GM12801 (cell line): Measurements from ENCODE around the gene TEX29.

Experiments used
- TF ChIP-seq, protein P1 (sequence below): IDR thresholded peaks from one replicate; pipeline ENCODE4 v1.5.1; 2011; ENCODE audit warnings: control low read depth; ENCODE audit not compliant: insufficient read length; ENCODE audit errors: extremely low read depth

TEX29 gene

DNA sequence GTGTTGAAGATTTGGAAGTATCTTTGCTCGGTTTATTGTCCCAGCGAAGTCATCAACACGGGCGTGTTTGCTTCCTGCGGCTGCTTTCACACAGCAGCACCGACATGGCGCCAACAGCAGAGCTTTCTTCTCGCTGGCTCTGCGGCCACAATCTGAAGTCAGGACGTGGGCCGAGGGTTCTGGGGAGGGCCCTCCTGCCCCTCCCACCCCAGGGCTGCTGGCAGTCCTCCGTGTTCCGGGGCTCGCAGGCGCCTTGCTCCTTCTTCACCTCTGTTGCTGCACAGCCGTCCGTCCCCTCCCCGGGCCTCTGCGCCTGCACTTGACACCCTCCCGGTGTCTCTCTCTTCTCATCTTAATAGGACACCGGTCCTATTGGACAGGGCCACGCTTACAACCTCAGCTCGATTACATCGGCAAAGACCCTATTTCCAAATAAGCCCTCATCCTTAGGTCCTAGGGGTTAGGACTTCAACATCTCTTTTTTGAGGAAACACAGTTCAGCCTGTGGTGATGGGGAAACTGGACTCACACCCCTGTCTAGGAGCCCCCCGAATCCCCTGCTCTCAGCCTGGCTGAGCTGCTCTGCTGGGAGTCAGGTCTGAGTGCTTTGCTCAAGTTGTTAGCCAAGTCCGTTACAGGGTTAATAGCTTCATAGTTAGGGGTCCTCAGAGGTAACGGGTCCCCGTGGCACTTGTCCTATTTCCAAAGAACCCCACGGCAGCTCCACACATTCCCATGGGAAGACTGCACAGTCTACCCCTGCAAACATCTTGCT, 2.7 kb upstream of the TEX29 start:
- TF ChIP-seq, protein P1, sequence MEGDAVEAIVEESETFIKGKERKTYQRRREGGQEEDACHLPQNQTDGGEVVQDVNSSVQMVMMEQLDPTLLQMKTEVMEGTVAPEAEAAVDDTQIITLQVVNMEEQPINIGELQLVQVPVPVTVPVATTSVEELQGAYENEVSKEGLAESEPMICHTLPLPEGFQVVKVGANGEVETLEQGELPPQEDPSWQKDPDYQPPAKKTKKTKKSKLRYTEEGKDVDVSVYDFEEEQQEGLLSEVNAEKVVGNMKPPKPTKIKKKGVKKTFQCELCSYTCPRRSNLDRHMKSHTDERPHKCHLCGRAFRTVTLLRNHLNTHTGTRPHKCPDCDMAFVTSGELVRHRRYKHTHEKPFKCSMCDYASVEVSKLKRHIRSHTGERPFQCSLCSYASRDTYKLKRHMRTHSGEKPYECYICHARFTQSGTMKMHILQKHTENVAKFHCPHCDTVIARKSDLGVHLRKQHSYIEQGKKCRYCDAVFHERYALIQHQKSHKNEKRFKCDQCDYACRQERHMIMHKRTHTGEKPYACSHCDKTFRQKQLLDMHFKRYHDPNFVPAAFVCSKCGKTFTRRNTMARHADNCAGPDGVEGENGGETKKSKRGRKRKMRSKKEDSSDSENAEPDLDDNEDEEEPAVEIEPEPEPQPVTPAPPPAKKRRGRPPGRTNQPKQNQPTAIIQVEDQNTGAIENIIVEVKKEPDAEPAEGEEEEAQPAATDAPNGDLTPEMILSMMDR, result no peak

DNA sequence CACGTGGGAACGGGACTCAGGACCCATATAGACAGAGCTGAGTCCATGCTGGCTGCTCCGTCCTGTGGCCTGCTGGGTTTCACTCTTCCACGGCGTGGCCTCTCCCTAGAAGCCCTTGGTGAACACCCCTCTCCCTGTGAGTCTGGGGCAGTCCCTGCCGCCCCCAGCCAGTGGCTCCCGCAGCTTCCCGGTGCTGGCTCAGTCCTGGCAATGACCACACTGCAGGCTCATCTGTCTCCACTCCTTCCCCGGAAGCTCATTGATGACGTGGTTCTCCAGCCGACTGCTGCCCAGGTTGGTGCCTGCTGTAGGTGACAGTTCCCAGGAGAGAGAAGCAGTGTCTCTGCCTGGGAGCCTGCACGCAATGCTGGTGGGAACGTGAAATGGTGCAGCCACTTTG, 2.1 kb upstream of the TEX29 start:
- TF ChIP-seq, protein P1, result no peak

DNA sequence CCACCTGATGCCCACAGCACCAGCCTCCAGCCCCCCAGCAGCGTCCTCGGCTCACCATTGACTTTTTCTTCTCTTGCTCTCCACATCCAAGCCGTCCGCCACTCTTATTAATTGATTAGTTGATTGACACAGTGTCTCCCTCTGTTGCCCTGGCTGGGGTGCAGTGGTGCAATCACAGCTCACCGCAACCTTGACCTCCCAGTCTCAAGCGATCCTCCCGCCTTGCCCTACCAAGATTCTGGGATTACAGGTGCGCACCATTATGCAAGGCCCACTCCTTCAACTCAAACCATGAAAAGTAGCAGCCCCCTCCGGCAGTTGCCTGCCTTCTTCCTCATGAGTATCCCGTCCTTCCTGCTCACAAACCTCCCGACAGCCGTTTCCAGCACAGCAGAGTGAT, 921 bp upstream of the TEX29 start:
- TF ChIP-seq, protein P1, result no peak

DNA sequence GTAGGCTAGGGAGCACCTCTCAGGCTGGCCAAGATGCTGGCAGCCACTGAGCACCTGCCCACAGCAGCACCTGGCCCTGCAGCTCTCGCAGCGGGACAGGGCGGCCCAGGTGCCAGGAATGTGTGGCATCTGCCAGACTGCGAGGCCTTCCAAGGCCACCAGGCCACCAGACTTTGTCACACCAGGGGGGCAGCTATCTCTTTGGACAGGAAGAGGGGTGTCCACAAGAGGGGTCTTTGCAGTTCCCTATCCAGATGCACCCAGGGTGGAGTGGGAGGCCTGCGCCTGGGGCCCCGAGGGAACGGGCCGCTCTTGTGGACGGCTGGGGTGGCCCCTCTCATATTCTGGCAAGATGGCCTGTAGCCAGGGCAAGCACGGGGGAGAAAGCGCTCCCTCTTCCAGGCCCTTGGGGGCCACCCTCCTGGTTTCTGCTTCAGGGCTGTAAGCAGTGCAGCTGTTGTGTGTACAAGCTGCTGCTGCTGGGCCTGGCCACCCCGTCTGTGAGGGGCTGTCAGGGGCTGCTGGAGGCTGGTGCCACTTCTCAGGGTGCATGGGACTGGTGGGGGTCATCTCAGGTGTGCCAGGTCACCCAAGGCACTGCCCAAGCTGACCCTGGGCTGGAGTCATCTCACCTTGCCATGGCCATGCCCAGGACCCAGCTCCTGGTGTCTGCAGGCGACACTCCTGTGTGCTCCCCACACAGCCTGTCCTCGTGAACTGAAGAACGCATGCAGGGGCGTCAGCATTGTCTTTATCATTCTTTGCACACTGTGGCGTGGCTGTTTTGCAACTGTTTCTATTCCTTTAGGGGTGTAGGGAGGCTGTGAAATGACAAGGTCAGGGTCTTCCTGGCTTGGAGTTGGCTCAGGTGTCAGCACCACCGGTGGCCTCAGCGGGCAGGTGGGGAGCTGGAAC, 1.8 kb downstream of the TEX29 start:
- TF ChIP-seq, protein P1, result no peak

DNA sequence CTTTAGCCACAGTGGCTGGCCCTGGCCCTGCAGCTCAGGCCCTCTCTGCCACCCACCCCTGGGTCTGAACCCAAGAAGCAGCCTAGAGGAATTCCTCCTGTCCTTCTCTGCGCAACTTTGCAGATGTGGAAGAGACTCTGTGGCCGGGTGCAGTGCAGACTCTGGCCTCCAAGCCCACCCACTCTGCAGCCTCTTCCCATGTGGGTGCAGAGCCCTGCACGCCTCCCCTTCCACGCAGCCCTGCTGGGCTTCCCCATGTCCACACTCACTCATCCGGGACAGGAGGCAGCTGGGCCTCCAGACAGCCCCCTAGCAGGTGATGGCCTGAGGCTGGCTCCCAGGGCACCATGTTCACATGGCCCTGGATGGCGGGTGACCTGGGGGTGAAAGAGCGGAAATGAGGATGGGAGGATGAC, 2.5 kb downstream of the TEX29 start:
- TF ChIP-seq, protein P1, result no peak

DNA sequence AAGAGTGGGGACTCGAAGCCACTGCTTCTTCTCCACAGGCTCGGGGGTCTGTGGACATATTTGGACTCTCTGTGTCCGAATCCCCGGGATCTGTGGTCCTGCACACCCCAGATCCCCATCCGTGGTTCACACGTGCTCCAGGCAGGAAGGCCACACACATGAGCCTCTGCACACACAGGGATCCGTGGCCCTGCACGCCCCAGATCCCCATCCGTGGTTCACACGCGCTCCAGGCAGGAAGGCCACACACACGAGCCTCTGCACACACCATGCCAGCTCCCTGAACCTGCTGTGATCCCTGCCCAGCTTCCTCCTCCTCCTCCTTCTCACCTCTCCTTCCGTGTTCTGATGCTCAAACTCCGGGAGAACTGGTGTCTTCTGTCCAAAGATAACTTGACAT, 3.1 kb downstream of the TEX29 start:
- TF ChIP-seq, protein P1, result no peak

DNA sequence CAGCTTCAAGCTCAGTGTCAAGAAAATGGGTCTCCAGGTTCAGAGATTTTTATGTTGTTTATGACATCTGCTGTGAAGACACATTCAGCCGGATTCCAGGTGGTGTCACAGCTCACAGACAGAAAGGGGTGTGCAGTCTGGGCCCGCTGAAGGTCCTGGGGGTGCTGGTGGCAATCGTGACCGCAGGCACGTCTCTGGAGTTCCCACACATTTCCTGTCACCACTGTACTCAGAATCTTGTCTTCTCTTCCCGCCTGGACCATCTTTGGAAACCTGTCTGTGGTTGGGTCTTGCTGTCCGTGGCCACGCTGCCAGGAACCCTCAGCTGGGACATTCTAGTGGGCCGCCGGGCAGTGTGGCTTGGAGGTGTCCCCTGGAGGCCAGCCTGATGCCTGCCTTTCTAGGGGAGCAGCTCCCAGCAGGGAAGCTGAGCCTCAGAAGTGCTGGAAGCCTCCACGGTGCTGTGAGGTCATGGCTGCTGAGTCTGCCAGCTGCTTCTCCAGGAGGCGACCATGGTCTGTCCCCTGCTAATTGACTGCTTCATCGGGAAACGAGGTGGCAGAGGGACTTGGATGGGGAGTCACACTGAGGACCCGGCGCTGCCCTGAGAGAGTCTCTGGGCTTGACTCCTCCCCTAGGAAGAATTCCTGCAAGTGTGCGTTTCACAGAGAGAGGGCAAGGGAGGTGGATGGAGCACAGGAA, 3.7 kb downstream of the TEX29 start:
- TF ChIP-seq, protein P1, result no peak
